GM10847 (cell line): ENCODE measurements around the gene IMMP2L.

Experiments
- POLR2A ChIP-seq: IDR thresholded peaks from 2 replicates; pipeline ENCODE4 v1.6.1; 2011; ENCODE audit not compliant: insufficient read length; ENCODE audit errors: extremely low read depth

The IMMP2L gene

DNA sequence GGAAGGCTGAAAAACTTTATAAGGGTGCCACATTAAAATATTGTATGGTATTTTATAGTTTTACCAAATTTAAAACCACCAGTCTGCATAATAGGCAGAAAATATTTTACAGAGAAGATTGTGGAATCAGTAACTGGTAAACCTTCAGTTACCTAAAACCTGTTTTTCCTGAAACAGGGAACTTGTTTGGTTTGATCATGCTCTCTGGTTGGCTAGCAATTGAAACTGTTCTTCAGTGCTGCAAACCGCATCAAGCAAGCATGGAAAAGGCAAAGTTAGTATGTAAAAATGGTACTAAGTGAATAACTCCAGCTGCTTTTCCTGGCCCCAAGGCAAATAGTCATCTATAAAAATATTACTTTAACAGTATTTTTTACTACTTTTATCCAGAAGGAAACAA, 788.2 kb downstream of the IMMP2L start:
- TF ChIP-seq POLR2A = no peak

DNA sequence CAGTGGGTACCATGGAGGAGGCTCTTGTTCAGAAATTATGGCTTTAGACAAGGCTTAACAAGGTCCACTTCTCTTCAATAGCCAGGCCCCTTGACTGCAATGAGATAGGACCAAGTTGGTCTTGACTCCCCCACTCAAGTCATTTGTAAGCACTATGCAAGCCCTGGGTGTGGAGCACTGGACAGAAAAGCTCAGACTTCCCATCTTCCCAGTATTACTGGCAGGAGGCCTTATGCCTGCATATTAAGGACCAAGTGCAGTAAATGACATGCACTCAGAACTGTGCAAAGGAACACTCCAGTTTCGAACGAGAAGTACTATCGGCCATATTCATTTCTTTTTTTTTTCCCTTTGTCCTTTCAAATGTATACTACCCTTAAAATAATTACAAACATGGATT, 789.7 kb downstream of the IMMP2L start:
- no peak for TF ChIP-seq POLR2A

- no peak for TF ChIP-seq POLR2A
Measured at GRCh38 chr7:110771717-110772116, 790.6 kb downstream of the IMMP2L start.

DNA sequence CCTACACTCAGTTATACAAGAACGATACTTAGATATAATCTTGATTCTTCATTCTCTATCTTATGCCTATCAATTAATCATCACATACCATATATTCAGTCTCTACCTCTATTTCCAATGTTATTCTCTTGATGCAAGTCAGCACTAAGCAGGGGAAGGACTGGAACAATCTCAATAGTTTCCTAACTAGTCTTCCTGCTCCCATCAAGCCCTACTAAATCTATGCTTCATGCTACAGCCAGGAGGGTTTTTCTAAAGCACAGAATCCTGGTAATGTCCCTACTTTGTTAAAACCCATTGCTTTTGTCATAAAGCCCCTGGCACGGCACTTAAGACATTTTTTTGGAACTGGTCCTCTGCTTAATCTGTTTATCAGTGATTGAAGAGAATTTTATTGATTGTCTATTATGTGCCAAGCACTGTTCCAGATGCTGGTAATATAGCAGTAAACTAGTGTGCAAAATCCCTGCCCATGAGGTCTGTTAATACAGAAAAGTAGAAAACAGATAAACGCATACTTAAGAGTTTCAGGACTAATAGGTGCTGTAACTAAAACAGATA, 794.7 kb downstream of the IMMP2L start:
- TF ChIP-seq POLR2A = no peak

- no peak for TF ChIP-seq POLR2A
Measured at GRCh38 chr7:110766864-110767263, 795.4 kb downstream of the IMMP2L start.

DNA sequence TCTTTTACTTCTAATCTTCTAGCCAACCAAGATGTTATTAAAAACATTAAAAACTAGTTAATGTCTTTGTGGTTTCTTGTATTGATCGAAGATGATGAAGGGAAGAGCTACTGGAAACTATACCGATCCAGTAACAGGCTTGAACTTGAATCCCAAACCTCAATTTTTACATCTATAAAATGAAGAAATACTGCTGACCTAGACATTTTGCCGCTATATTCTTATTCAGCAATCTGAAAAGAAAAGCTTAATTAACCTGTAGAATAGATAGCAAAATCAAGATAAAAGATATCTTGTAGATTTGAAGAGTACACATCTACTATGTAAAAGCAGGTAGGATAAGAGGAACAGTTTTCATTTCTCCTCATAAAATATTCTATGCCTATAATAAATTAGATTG, 797.4 kb downstream of the IMMP2L start:
- TF ChIP-seq POLR2A = no peak

- TF ChIP-seq POLR2A = no peak
Measured at GRCh38 chr7:110762546-110763225, 799.6 kb downstream of the IMMP2L start.

DNA sequence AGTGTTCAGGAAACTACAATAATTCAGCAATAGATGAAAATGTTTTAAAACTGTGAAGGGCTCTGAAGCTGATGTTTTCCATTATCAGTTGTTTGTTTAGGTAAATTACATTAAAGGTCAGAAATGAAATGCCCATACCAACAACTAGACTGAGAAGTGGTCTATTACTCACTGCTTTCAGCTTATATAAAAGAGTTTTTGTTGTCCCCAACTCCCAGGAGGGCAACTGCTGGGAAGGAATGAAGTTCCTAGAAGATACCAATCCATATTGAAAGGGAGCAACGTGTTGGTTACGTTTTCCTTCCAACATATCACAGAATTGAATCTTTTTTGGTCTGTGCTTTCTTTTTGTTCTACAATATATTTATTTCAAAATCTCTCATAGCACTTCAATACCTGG, 802.0 kb downstream of the IMMP2L start:
- TF ChIP-seq POLR2A = no peak

- no peak for TF ChIP-seq POLR2A
Measured at GRCh38 chr7:110759069-110759468, 803.2 kb downstream of the IMMP2L start.

GRCh38 chr7:110754649-110755048, 807.6 kb downstream of the IMMP2L start:
- TF ChIP-seq POLR2A = no peak

- no peak for TF ChIP-seq POLR2A
Measured at GRCh38 chr7:110750931-110751605, 811.2 kb downstream of the IMMP2L start.

DNA sequence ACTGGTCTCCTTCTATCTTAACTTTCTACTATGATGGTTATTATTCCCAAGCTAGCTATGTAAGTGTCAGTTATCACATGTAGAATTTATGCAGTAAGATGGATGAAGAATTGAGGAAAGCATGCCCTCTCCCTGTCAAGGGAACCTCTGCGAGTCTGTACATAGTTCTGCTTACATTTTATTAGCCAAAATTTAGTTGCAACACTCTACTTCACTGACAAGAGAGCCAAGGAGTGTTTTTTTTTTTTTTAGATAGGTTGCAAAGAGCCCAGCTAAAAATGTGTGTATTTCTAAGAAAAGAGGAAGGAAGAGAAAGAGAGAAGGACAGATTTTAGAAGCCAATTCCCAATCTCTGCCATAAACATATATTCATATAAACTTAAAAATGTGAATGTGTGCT, 829.1 kb downstream of the IMMP2L start:
- TF ChIP-seq POLR2A = no peak

GRCh38 chr7:110724811-110725210, 837.5 kb downstream of the IMMP2L start:
- no peak for TF ChIP-seq POLR2A

DNA sequence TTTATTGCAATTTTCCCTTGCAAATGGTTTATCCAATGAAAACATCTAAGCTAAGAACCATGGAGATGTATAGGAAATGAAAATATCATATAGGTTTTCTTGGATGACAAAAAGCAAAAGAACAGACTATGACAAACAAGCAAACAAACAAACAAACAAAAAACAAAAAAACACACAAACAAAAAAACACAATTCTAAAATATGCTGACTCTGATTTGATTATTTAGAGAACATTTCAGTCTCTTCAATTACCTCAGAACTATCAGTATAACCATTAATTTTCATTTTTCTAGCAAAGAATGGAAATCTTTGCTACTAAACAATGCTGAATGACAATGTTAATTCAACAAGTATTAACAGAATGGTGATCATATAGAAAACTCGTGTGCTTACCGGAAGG, 840.9 kb downstream of the IMMP2L start:
- no peak for TF ChIP-seq POLR2A

DNA sequence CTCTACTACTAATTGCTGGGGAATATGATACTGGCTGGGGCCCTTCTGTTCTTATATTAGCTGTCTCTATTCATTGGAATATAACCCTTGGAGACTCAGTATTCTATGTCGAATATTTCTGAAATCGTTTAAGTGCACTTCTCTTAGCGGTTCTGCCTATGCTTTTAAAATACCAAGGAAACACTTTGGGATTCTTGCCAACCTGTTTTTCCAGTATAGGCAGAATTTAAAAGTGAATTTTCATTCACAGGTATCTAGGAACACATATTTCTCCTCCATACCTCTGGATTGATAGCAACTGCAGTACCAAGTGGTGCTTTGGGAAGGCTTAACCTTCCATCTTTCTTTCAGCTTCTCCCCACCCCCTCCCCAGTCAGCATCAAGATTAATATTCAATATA, 841.7 kb downstream of the IMMP2L start:
- no peak for TF ChIP-seq POLR2A

- no peak for TF ChIP-seq POLR2A
Measured at GRCh38 chr7:110719741-110720140, 842.6 kb downstream of the IMMP2L start.
